ENCODE results near the gene PTOV1. TPM values are rescaled to one million over a fixed set of nuclear protein-coding genes. Genes with fewer than 3 reads are reported as not detected.

Gene PTOV1
- total RNA-seq, 6 donors from 2014 or later, result 60.2 to 136 (median 106) TPM

- Histone ChIP-seq H3K27ac (no peak overlapping the region), H3K4me3 (no peak overlapping the region), H3K27me3 (no peaks in the 10 kb centered on the region), H3K9me3 (no peaks in the 10 kb centered on the region), H3K36me3 (peaks cover 8 to 47% (median 34%) of the 10 kb centered on the region in 4 donors), H3K4me1 (peaks cover 22 to 40% (median 28%) of the 10 kb centered on the region in 4 donors)
- DNase-seq, result no peak
- TF ChIP-seq POLR2A (IDR thresholded peaks at IDR 0.05), result no peak
- TF ChIP-seq CTCF (IDR thresholded peaks at IDR 0.05), result no peak
- TF ChIP-seq POLR2AphosphoS5 (IDR thresholded peaks at IDR 0.05), result no peak
- TF ChIP-seq EP300 (IDR thresholded peaks at IDR 0.05), result no peak
- no peak for ATAC-seq (ENCODE audit: low FRiP score in 2 of 2)
- WGBS, 2 donors, result 89 to 90% methylated on average over 6 to 10 of the region's 10 CpGs
Observed at GRCh38 chr19:49853852-49854377, 3.0 kb downstream of the PTOV1 start.

GRCh38 chr19:49854378-49855263 lies 3.7 kb downstream of the PTOV1 start:
- peaks cover 8 to 54% (median 39%) of the 10 kb centered on the region in 4 donors for H3K36me3 ChIP-seq
- no peak overlapping the region for H3K4me3 ChIP-seq
- H3K27me3 ChIP-seq, result no peaks in the 10 kb centered on the region
- DNase-seq, result peak in 1 of 2 donors; percentile 80
- no peak for ATAC-seq (ENCODE audit: low FRiP score in 2 of 2)
- no peaks in the 10 kb centered on the region for H3K9me3 ChIP-seq
- WGBS, 2 donors, result 94 to 96% methylated on average over 9 to 29 of the region's 39 CpGs
- H3K4me1 ChIP-seq, result peaks cover 22 to 38% (median 24%) of the 10 kb centered on the region in 4 donors
- no peak overlapping the region for H3K27ac ChIP-seq
- TF ChIP-seq POLR2A (IDR thresholded peaks at IDR 0.05), result no peak
- no peak for TF ChIP-seq EP300 (IDR thresholded peaks at IDR 0.05)
- no peak for TF ChIP-seq CTCF (IDR thresholded peaks at IDR 0.05)
- TF ChIP-seq POLR2AphosphoS5 (IDR thresholded peaks at IDR 0.05), result no peak

GRCh38 chr19:49855277-49855675 lies 4.3 kb downstream of the PTOV1 start:
- Histone ChIP-seq H3K9me3 (no peaks in the 10 kb centered on the region), H3K27me3 (no peaks in the 10 kb centered on the region), H3K4me3 (no peak overlapping the region), H3K27ac (no peak overlapping the region), H3K4me1 (peaks cover 18 to 31% (median 20%) of the 10 kb centered on the region in 4 donors), H3K36me3 (peaks cover 8 to 60% (median 45%) of the 10 kb centered on the region in 4 donors)
- WGBS, 2 donors, result 86 to 97% methylated on average over 6 to 12 of the region's 12 CpGs
- no peak for DNase-seq
- no peak for TF ChIP-seq POLR2A (IDR thresholded peaks at IDR 0.05)
- no peak for TF ChIP-seq EP300 (IDR thresholded peaks at IDR 0.05)
- TF ChIP-seq CTCF (IDR thresholded peaks at IDR 0.05), result no peak
- ATAC-seq (ENCODE audit: low FRiP score in 2 of 2), result no peak

GRCh38 chr19:49855676-49856573 lies 5.0 kb downstream of the PTOV1 start:
- 84 to 89% methylated on average over 16 to 18 of the region's 21 CpGs for WGBS, 2 donors
- Histone ChIP-seq H3K27ac (peak overlapping the region in 1 of 4 donors; percentile 15), H3K36me3 (peaks cover 12 to 67% (median 51%) of the 10 kb centered on the region in 4 donors)

More at GRCh38 chr19:49855676-49856573, 5.0 kb downstream of the PTOV1 start:
- Histone ChIP-seq H3K4me1 (peaks cover 17 to 30% (median 22%) of the 10 kb centered on the region in 4 donors), H3K27me3 (no peaks in the 10 kb centered on the region), H3K9me3 (no peaks in the 10 kb centered on the region), H3K4me3 (no peak overlapping the region)
- no peak for TF ChIP-seq CTCF (IDR thresholded peaks at IDR 0.05)
- TF ChIP-seq POLR2AphosphoS5 (IDR thresholded peaks at IDR 0.05), result no peak
- no peak for TF ChIP-seq EP300 (IDR thresholded peaks at IDR 0.05)
- TF ChIP-seq POLR2A (IDR thresholded peaks at IDR 0.05), result no peak
- ATAC-seq (ENCODE audit: low FRiP score in 2 of 2) (no peak), DNase-seq (no peak)
